Kidney (tissue), 14 donors: ENCODE measurements around the gene SKI. TPM values are rescaled to one million over a fixed set of nuclear protein-coding genes. Genes with fewer than 3 reads are reported as not detected.
"Not testable (repeated sequence)": the region's sequence is repeated elsewhere in the genome, so short reads cannot be mapped to it uniquely, and the experiment has no call there.

ENCODE experiments used
- DNase-seq, 5 donors: peaks; one replicate each; pipeline ENCODE4 v3.0.0-alpha.2; 2013 to 2020
- FAIRE-seq: peaks from 2 replicates; lab custom pipeline; 2012; peaks lifted over from hg19 to GRCh38; lab: Jason Lieb, UNC
- H3K27ac ChIP-seq, 2 donors: one replicate each; pipeline ENCODE4 v1.7.0; 2013; ENCODE audit warnings: low read depth in 2 of 2, low read length in 2 of 2, inconsistent platforms in 1 of 2
- H3K27me3 ChIP-seq: one replicate; pipeline ENCODE4 v1.7.1; 2013; ENCODE audit warnings: low read length, inconsistent platforms; ENCODE audit not compliant: control insufficient read depth, insufficient read depth
- H3K36me3 ChIP-seq, 3 donors: one replicate each; pipeline versions ENCODE4 v1.7.0 to v1.7.1; 2013; ENCODE audit warnings: low read length in 3 of 3, control low read depth in 1 of 3, inconsistent platforms in 1 of 3; ENCODE audit not compliant: insufficient read depth in 3 of 3, control insufficient read depth in 2 of 3
- H3K4me1 ChIP-seq, 3 donors: one replicate each; pipeline versions ENCODE4 v1.7.0 to v1.7.1; 2013; ENCODE audit warnings: low read length in 3 of 3, inconsistent platforms in 1 of 3, low read depth in 1 of 3; ENCODE audit not compliant: control insufficient read depth in 2 of 3, insufficient read depth in 2 of 3
- H3K4me3 ChIP-seq, 3 donors: one replicate each; pipeline versions ENCODE4 v1.7.0 to v1.8.1; 2013; ENCODE audit warnings: low read length in 3 of 3, control low read depth in 1 of 3, inconsistent platforms in 1 of 3
- H3K9ac ChIP-seq, 3 donors: one replicate each; pipeline versions ENCODE4 v1.7.0 to v1.7.1; 2013; ENCODE audit warnings: low read length in 3 of 3, control low read depth in 1 of 3, inconsistent platforms in 1 of 3
- H3K9me3 ChIP-seq, 3 donors: one replicate each; pipeline versions ENCODE4 v1.7.0 to v1.7.1; 2013; ENCODE audit warnings: low read length in 3 of 3, control low read depth in 1 of 3, inconsistent platforms in 1 of 3; ENCODE audit not compliant: control insufficient read depth in 2 of 3, insufficient read depth in 1 of 3
- intact Hi-C: fragments of 100-400 bp; cut with DNase I; formaldehyde crosslinking; loops from one replicate; pipeline ENCODE4 v1.11.1; 2022
- polyA plus RNA-seq: library from polyadenylated mRNA; stranded (reverse); fragments of 350-450 nt; fragmentation: Illumina TruSeq; extraction: RNeasy Lipid Tissue Mini Kit (QIAGEN cat#74804); gene quantifications from one replicate; pipeline ENCODE4 v1.2.3, GENCODE V29; 2014; ENCODE audit warnings: low read depth, low replicate concordance; ENCODE audit not compliant: insufficient read depth
- total RNA-seq: library from RNA; stranded (reverse); fragmentation: NEBNext Ultra II Directional; extraction: Animal tissue kit (Norgen Biotek cat#: 25700); gene quantifications from one replicate; pipeline ENCODE4 v1.2.1, GENCODE V29; 2021
- TF ChIP-seq, protein P1 (sequence below): IDR thresholded peaks from 3 replicates; pipeline ENCODE4 v1.5.1; 2012; ENCODE audit warnings: mild to moderate bottlenecking, moderate library complexity, borderline replicate concordance; ENCODE audit not compliant: insufficient read depth; ENCODE audit errors: extremely low read depth
- donor health status: control.
- donor health status: control.
- donor health status: control.
- donor health status: control.
- donor health status: control.
- donor health status: DM: yes; HTN: yes; CAD: no.
- donor health status: Normal renal cell carcinoma (clear cell type).

SKI gene
- total and polyA plus RNA-seq, 2 donors from 2014 or later, result 9.2 to 78.6 TPM

DNA sequence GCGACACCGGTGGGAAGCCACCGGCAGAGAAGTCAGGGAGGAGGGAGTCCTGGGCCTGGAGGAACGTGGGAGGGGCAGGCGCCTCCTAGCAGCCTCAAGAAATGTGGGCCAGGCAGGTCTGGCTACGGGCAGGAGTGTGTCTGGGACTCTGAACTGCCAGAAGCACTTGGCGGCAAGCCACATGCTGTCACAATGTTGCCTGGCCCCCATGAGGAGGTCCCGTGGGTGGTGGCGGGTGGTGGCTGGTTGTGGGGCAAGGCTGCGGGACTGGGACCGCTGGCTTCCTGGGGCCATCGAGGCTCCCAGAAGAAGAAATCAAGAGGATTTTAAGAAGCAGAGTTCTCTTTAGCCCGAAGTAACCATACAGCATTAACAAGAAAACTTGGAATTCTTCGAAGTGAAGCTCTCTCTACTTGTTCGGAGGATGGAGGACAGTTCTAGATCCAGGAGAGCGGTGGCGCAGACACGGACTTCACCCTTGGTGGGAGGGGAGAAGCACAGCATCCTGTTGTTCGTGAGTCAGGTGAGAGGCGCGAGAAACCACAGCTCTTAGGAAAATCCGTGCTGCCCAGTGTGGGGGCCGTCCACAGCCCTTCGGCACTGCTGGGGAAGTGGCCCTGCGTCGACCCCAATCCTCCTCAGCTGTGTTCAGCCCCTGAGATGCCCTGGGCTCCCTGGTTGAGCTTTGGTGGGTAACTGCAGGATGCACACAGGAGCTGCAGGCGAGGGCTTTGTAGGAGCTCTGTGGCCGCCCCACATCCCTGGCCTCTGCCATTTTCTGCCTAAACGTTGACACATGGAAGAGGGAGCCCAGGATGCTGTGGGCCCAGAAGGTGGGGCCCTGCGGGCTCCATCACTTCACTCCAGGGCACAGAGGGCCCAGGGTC, 12.4 kb downstream of the SKI start:
- Histone ChIP-seq H3K9me3 (no peaks in the 10 kb centered on the region), H3K27ac (peak overlapping the region; percentile 36 to 60), H3K36me3 (peaks cover 0 to 3% (median 0%) of the 10 kb centered on the region in 3 donors), H3K4me1 (peaks cover 0 to 58% (median 47%) of the 10 kb centered on the region in 3 donors), H3K27me3 (no peaks in the 10 kb centered on the region), H3K9ac (peak overlapping the region in 1 of 3 donors; percentile 31), H3K4me3 (no peak overlapping the region)
- TF ChIP-seq, protein P1, sequence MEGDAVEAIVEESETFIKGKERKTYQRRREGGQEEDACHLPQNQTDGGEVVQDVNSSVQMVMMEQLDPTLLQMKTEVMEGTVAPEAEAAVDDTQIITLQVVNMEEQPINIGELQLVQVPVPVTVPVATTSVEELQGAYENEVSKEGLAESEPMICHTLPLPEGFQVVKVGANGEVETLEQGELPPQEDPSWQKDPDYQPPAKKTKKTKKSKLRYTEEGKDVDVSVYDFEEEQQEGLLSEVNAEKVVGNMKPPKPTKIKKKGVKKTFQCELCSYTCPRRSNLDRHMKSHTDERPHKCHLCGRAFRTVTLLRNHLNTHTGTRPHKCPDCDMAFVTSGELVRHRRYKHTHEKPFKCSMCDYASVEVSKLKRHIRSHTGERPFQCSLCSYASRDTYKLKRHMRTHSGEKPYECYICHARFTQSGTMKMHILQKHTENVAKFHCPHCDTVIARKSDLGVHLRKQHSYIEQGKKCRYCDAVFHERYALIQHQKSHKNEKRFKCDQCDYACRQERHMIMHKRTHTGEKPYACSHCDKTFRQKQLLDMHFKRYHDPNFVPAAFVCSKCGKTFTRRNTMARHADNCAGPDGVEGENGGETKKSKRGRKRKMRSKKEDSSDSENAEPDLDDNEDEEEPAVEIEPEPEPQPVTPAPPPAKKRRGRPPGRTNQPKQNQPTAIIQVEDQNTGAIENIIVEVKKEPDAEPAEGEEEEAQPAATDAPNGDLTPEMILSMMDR, result no peak
- intact Hi-C loops, result no loop called here
- FAIRE-seq (no peak), DNase-seq (peak in 4 of 5 donors; percentile 67 to 93 (median 77))

GRCh38 chr1:2241820-2242219, 13.7 kb downstream of the SKI start:
- FAIRE-seq (no peak), DNase-seq (no peak)
- no peak overlapping the region for H3K27ac ChIP-seq
- H3K36me3 ChIP-seq, result peaks cover 0 to 3% (median 0%) of the 10 kb centered on the region in 3 donors
- H3K4me1 ChIP-seq, result peaks cover 0 to 61% (median 50%) of the 10 kb centered on the region in 3 donors
- no peaks in the 10 kb centered on the region for H3K27me3 ChIP-seq
- no peak overlapping the region for H3K4me3 ChIP-seq
- H3K9me3 ChIP-seq, result no peaks in the 10 kb centered on the region
- TF ChIP-seq, protein P1, result no peak
- intact Hi-C loops, result no loop called here
- no peak overlapping the region for H3K9ac ChIP-seq

DNA sequence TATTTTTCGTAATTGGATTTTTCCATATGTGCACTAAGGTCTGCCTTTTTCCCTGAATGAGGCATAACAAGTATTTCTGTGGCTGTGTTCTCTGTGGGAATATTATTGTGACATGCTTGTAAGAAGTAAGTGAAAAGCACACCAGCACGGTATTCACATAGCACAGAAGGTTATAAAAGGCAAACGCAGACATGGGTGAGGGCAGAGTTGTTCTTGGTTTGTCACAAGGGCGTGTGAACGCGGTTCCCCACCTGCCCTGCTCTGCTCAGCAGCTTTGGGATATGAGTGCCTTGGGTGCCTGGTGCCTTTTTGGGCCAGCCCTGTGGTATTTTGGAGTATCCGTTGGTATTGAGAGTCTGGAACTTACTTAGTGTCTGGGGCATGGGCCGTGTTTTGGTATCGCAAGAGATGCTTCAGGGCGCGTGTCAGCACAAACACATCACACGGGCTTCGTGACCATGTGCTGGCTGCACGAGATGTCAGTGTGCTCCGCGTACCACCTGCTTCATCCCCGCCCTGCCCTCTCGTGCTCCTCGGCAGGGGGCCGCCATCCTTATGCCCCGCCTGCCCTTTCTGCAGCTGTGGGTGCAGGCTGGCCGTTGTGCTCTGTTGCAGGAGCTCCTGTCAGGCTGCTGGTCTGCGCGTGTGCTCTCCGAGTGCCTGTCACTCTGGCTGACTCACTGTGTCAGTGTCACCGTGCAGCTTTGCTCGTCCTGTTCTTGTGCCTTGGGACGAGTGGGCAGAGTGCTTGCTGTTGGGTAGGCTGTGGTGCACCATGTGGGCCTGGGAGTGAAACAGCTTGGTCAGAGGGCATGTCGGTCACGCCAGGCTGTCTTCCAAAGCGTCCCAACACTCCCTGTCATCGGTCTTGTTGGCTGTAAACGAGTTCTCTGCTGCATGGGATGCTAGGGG, 15.0 kb downstream of the SKI start:
- Histone ChIP-seq H3K4me3 (no peak overlapping the region), H3K4me1 (peaks cover 0 to 58% (median 44%) of the 10 kb centered on the region in 3 donors), H3K27ac (no peak overlapping the region), H3K9me3 (no peaks in the 10 kb centered on the region), H3K36me3 (peaks cover 0 to 3% (median 0%) of the 10 kb centered on the region in 3 donors), H3K27me3 (no peaks in the 10 kb centered on the region), H3K9ac (no peak overlapping the region)
- intact Hi-C loops, result no loop called here
- DNase-seq (no peak), FAIRE-seq (no peak)
- TF ChIP-seq, protein P1, result no peak

- H3K9me3 ChIP-seq, H3K4me3 ChIP-seq, H3K27ac ChIP-seq, H3K9ac ChIP-seq, FAIRE-seq, intact Hi-C loops, DNase-seq, H3K27me3 ChIP-seq, H3K36me3 ChIP-seq: not testable (repeated sequence)
- peaks cover 0 to 60% (median 48%) of the 10 kb centered on the region in 3 donors for H3K4me1 ChIP-seq
These were observed 18.9 kb downstream of the SKI start for GRCh38 chr1:2247045-2247394.
